ENCODE data around the gene DUSP9. TPM values are rescaled to one million over a fixed set of nuclear protein-coding genes. Genes with fewer than 3 reads are reported as not detected.

DUSP9 gene
- total RNA-seq, 1 experiment from 2014 or later: 14.2 TPM

- CTCF ChIA-PET: no interaction called here
- no peaks in the 10 kb centered on the region for H4K20me1 ChIP-seq (ENCODE audit: insufficient read depth)
- no peaks in the 10 kb centered on the region for H3K36me3 ChIP-seq (ENCODE audit: control insufficient read depth in 1 of 2, insufficient read depth in 2 of 2, low read length in 2 of 2)
- DNase-seq (ENCODE audit: low read depth, low spot score) (no peak), ATAC-seq (no peak)
- no TSS peak for BruUV-seq (replicated peaks)
- RAD21 ChIA-PET (ENCODE audit: low non-redundant PET in 1 of 2, low total read pairs in 2 of 2, uncharacterized antibody in 2 of 2, unreplicated experiment in 2 of 2): no interaction called here
- TF ChIP-seq SIN3A (IDR thresholded peaks at IDR 0.05; ENCODE audit: low read depth): no peak
- TF ChIP-seq CEBPB (IDR thresholded peaks at IDR 0.05; ENCODE audit: low read depth): no peak
- no peak for TF ChIP-seq ZFX (IDR thresholded peaks at IDR 0.05)
- TF ChIP-seq ZBTB33 (IDR thresholded peaks at IDR 0.05; ENCODE audit: extremely low read depth, insufficient replicate concordance, low read length): no peak
- no peak for TF ChIP-seq YY1 (IDR thresholded peaks at IDR 0.05; ENCODE audit: extremely low read depth, insufficient replicate concordance, low read depth, low read length)
- no peak for TF ChIP-seq EZH2phosphoT487 (IDR thresholded peaks at IDR 0.05; ENCODE audit: borderline replicate concordance)
- no peak for TF ChIP-seq RAD21 (IDR thresholded peaks at IDR 0.05; ENCODE audit: low read depth)
- TF ChIP-seq SP1 (IDR thresholded peaks at IDR 0.05; ENCODE audit: low read depth): no peak
- TF ChIP-seq SRF (IDR thresholded peaks at IDR 0.05; ENCODE audit: low read depth): no peak
- no peak for TF ChIP-seq JUND (IDR thresholded peaks at IDR 0.05)
- TF ChIP-seq EZH2 (IDR thresholded peaks at IDR 0.05): no peak
- TF ChIP-seq ZNF274 (IDR thresholded peaks at IDR 0.05; ENCODE audit: low read depth, low read length): no peak
- no peak for TF ChIP-seq CBX3 (IDR thresholded peaks at IDR 0.05; ENCODE audit: low read depth)
- TF ChIP-seq POLR2A (IDR thresholded peaks at IDR 0.05; ENCODE audit: borderline replicate concordance, extremely low read depth, insufficient read depth, insufficient read length): no peak
- no peak for TF ChIP-seq TCF7L2 (IDR thresholded peaks at IDR 0.05; ENCODE audit: borderline replicate concordance, extremely low read depth, insufficient read depth, insufficient read length)
- TF ChIP-seq ELF1 (IDR thresholded peaks at IDR 0.05; ENCODE audit: borderline replicate concordance, low read depth): no peak
- no peak for TF ChIP-seq ATF3 (IDR thresholded peaks at IDR 0.05)
- TF ChIP-seq CTCF (IDR thresholded peaks at IDR 0.05 in 2 of 3, conservative IDR thresholded peaks at IDR 0.05 in 1 of 3; ENCODE audit: borderline replicate concordance in 1 of 3, insufficient read depth in 1 of 3, low read depth in 2 of 3, low read length in 2 of 3): no peak
- TF ChIP-seq POLR2AphosphoS5 (IDR thresholded peaks at IDR 0.05; ENCODE audit: low read depth, low read length): no peak
- no peak for TF ChIP-seq MAX (IDR thresholded peaks at IDR 0.05)
- H3K4me1 ChIP-seq (ENCODE audit: control insufficient read depth in 1 of 2, insufficient read depth in 2 of 2, low read length in 2 of 2): no peaks in the 10 kb centered on the region
- POLR2A ChIA-PET: no interaction called here
- no peak overlapping the region for H3K4me3 ChIP-seq (replicated peaks in 1 of 2; ENCODE audit: low read depth in 1 of 2, low read length in 2 of 2)
- no peaks in the 10 kb centered on the region for H3K79me2 ChIP-seq (ENCODE audit: insufficient read depth, low read length)
- no peaks in the 10 kb centered on the region for H3K9me2 ChIP-seq (ENCODE audit: insufficient read depth)
- H3K9me3 ChIP-seq (ENCODE audit: control insufficient read depth in 1 of 2, insufficient read depth in 1 of 2, low read depth in 1 of 2, low read length in 2 of 2): no peaks in the 10 kb centered on the region
- H3K27me3 ChIP-seq (ENCODE audit: insufficient read depth, low read length): no peaks in the 10 kb centered on the region
- no peak overlapping the region for H2AFZ ChIP-seq (ENCODE audit: low read depth, low read length, poor library complexity, severe bottlenecking)
- no peak overlapping the region for H3K27ac ChIP-seq (ENCODE audit: low read depth, low read length)
- no peak overlapping the region for H3K4me2 ChIP-seq (ENCODE audit: low read length)
- intact Hi-C loops (cut with micrococcal nuclease): no loop called here
- H3K9ac ChIP-seq (ENCODE audit: low read length): no peak overlapping the region
Measured at GRCh38 chrX:153631346-153631745, 15.7 kb upstream of the DUSP9 start.

All from HCT116 (cell line).